Amniotic epithelial cell (primary cell): ENCODE data around the gene ATM.
A peak's percentile ranks its signal among the peaks of the same experiment; 100 is the strongest.
"Not testable (repeated sequence)": the region's sequence is repeated elsewhere in the genome, so short reads cannot be mapped to it uniquely, and the experiment has no call there.

ENCODE experiments used
- DNase-seq: peaks from one replicate; pipeline ENCODE4 v3.0.0-alpha.2; 2010; ENCODE audit warnings: low read depth

Gene ATM

DNA sequence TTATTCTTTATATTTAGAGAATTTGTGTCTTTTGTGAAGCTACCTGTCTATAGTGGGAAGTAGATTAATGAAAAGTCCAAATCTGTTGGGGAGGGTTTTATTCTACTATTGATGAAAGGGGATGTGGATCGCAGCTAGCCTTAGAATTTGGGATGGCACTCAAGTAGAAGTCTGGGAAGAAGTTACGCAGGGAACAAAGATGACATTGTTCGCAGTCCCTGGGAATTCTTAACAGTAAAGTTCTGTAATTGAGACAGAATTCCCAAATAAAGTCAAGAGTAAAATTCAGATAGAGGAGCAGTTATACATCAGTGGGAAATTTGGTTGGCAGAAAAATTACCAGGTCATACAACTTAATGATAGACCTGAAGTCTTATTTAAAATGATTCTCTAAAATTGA lies 64.1 kb downstream of the ATM start:
- no peak for DNase-seq

DNA sequence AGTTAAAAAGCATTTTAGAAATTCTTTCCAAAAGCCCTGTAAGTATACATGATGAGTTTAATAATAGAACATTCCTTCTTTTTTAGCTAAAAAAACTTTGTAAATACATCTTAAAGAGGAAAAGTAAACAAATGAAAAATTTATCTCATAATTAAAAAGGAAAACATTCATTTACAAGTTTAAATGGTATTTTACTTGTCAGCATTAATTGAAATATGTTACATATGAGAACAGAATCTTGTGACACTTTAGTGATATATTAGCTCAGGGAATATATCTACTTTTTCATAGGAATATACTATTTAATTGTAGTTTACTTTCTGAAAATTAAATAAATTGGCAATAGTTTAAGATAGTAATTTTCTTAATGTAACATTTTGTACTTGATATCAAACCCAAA lies 66.2 kb downstream of the ATM start:
- not testable (repeated sequence) for DNase-seq

DNA sequence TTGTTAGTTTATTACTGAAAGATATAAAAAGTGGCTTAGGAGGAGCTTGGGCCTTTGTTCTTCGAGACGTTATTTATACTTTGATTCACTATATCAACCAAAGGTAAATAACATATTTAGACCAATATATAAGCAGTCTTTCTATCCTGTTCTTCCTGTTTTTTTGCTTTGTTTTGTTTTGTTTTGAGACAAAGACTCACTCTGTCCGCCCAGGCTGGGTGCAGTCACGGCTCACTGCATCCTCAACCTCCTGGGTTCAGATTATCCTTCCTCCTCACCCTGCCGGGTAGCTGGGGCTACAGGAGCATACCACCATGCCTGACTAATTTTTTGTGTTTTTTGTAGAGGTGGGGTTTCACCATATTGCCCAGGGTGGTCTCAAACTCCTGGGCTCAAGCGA lies 66.8 kb downstream of the ATM start:
- no peak for DNase-seq

DNA sequence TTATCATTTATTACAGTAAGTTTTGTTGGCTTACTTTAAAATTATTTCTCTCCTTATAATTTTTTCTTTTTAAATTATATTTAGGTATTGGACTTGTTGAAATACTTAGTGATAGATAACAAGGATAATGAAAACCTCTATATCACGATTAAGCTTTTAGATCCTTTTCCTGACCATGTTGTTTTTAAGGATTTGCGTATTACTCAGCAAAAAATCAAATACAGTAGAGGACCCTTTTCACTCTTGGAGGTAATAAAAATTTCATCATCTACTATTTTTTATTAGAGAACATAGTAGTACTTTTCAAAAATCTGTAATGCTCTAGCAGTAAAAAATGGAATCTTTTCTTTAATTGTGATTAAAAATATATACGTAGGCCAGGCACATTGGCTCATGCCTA lies 70.4 kb downstream of the ATM start:
- DNase-seq, result no peak

DNA sequence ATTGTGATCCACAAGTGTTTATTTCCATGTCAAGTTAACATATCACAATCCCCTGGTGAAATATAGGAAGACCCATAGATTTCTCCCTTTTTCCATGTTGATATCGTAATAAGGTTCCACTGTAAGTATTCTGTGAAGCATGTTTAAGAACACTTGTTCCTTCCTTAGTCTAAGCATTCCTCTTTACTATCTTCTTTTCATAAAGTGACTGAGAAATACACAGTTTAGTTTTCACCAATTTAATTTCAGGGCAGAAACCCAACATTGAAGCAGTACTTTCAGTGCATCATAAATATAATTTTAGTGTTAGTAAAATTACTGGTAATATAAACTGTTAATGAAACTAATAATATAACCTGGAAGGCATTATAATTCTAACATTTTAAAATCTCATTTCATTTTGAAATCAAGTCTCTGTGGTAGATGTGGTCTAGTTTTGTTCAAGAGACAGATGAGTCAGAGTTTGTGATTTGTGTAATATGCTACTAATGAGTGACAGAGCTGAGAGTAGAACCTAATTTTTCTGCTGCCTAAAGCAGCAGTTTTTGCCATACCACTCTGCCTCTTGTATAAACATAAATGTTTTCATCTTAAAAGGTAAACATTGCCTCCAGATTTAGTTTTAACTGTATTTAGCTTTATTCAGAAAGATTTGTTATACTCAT lies 79.4 kb downstream of the ATM start:
- peak; percentile 76 for DNase-seq

DNA sequence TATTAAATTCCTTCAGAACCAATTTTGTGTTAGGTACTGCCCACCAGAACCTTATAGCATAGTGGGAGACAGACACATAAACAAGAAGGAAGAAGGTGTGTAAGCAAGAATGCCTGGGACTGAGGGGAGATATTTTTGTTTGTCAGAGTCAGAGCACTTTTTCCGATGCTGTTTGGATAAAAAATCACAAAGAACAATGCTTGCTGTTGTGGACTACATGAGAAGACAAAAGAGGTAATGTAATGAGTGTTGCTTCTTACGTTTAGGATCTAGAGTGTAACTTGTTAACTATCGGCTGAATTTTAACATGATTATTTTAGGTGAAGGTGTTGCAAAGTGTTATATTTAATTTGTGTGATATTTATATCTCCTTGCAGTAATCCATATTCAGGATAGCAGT lies 84.9 kb downstream of the ATM start:
- DNase-seq, result no peak

DNA sequence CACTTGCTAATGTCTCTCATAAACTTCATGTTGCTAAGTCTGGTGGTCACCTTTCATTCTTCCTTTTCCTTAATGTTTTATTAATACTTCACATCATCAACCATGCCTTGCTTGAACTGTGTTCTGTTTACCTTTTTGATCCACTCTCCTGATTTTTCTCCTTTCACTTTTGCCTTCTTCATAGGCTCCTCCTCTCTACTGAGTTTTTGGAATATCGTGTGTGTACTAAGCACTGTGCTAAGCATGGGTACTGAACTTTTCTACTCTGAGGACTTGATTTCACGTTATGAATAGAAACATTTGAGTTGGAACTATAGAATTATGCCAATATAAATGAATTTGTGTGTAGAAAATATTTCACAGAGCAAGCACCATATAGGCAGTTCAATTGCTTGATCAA lies 90.6 kb downstream of the ATM start:
- DNase-seq, result no peak

DNA sequence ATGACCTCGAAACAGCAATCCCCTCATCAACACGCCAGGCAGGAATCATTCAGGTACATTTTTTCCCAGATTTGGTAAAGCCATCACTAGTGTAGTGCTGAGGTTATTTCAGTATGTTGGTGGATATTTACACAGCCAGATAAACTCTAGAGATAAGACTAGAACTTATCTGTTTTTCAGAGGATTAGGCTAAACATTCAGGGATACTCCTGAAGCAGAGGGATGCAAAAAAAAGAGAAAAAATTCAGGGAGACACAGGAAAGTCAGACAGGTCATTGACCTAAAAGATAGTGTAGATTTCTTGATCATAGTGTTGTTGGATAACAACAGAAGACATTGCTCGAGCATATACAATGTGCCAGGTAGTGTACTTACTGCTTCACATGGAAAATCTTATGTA lies 93.2 kb downstream of the ATM start:
- peak; percentile 52 for DNase-seq

- no peak for DNase-seq
These were observed 96.8 kb downstream of the ATM start for GRCh38 chr11:108319541-108320145.

- peak; percentile 58 for DNase-seq
These were observed 99.8 kb downstream of the ATM start for GRCh38 chr11:108322666-108323065.

GRCh38 chr11:108324587-108324986 lies 101.7 kb downstream of the ATM start:
- no peak for DNase-seq

- no peak for DNase-seq
These were observed 110.6 kb downstream of the ATM start for GRCh38 chr11:108333403-108333899.

DNA sequence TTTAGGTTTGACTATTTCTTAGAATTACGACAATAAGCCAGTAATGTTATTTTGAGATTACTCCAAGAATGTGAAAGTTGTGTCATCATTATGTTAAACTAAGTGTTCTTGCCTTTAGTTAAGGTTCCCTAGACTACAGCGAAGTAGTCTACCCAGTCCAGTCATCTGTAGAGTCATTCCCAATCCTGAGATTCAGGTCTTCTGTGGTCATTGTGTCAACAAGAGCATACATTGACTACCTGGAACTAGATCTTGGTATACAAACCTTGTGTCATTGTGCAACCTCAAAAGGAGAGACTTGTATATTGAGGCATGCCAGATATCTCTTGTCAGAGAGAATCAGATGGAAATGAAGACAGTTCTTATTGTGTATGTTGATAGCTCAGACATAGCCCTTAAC lies 115.9 kb downstream of the ATM start:
- no peak for DNase-seq

DNA sequence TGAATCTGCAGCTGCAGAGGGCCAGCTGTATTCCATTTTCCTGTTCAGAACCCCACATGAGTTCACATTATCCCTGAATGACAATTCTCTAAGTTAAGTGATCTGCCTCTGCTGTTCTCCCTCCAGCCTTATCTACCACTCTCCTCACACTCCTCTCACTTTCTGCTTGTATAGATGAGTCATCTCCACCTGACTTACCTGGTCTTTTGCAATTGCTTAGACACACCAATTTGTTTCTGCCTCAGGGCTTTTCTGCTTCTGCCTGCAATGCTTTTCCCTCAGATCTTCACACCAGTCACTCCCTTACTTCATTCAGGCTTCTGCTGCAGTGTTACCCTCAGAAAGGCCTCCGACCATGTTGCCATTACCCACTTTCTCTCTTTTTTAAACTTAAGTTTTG lies 118.1 kb downstream of the ATM start:
- peak; percentile 64 for DNase-seq

- no peak for DNase-seq
These were observed 118.8 kb downstream of the ATM start for GRCh38 chr11:108341654-108342053.

DNA sequence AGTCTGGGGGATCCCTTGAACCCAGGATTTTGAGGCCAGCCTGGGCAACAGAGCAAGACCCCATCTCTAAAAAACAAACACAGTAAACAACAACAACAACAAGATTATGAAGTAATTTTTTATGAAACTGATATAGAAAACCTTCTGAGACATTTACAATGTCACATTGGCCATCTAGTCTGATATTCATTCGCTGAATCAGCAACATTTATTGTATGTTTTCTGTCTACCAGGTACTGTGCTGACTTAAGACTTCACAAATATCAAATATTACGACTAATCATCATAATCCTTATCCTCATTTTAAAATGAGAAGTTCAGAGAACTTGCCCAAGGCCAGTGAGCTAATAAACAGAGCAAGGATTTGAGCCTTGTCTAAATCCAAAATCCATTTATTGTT lies 120.8 kb downstream of the ATM start:
- DNase-seq, result no peak

DNA sequence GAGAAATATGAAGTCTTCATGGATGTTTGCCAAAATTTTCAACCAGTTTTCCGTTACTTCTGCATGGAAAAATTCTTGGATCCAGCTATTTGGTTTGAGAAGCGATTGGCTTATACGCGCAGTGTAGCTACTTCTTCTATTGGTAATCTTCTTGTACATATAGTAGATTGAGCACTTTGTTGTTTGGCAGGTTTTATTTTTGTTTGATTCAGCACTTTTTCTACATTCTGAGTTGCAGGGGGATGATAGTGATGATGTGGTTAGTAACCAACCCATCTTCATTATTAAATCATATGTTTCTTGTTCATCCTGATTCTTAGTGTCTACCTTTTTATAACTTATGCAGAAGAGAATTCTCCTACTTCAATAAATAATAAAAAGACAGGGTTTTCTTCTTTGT lies 122.9 kb downstream of the ATM start:
- DNase-seq, result no peak

DNA sequence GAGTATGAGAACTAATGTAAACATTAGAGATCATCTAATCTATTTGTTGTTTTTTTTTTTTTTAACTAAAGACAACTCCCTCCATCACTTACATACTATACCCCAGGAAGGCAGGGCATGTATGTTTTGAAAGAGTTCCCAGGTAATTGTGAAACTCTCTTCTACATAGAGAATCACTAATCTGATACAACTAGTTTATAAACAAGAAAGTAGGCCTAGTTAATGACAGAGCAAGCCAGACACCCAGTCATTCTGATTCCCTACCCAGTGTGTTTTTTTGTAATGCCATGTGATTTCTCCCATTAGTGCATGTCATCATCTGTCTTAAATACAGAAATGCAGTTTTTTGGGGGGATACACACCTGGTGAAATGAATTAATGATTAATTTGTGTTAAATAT lies 123.6 kb downstream of the ATM start:
- DNase-seq, result no peak

- no peak for DNase-seq
These were observed 128.6 kb downstream of the ATM start for GRCh38 chr11:108351468-108351867.

- peak; percentile 20 for DNase-seq
These were observed 141.3 kb downstream of the ATM start for GRCh38 chr11:108364159-108364558.

GRCh38 chr11:108368134-108368533 lies 145.3 kb downstream of the ATM start:
- DNase-seq, result peak; percentile 19

DNA sequence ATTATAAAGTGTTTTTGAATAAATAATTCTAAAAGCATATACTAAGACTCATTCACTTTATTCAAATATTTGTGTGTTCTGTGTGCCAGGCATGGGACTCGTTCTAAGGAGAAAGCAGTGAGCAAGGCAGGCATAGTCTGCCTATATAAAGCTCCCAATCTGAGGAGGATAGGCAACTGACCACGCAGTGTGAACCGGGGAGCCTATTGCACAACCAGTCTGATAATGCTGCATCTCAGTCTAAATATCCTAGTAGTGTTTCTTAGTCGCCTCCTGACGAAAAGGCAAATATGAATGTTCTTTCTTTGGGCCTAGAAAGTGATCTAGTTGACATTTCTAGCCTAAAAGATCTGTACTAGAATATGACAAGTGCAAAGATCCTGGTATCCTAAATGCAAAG lies 146.2 kb downstream of the ATM start:
- DNase-seq, result peak; percentile 72

DNA sequence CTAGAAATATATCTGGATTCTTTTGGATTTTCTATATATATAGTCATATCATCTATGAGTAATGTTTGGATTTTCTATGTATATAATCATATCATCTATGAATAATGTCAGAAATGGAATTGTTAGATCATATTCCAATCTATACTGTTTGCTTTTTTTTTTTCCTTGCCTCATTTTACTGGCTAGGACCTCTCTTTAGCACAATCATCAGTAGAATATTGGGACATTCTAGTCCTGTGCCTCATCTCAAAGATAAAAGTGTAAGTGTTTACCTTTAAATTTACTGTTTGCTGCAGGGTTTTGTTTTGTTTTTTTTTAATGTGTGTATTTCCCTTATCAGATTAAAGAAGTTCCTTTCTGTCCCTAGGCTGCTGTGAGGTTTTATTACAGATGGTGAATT lies 147.4 kb downstream of the ATM start:
- DNase-seq, result no peak

GRCh38 chr11:108370990-108371389 lies 148.1 kb downstream of the ATM start:
- DNase-seq, result no peak
